OCI-LY3 (cell line): Measurements from ENCODE around the gene TCTN1.

Experiments
- H2AFZ ChIP-seq: fragments of 200-600, 300-600 bp; shearing (Covaris generic); 2 replicates; pipeline ENCODE4 v1.6.0; 2014; ENCODE audit warnings: antibody characterized with exemption, low read depth, low read length
- H3K27ac ChIP-seq: fragments of 200-600, 300-600 bp; sonication (generic); 2 replicates; pipeline ENCODE4 v1.5.1; 2014; ENCODE audit warnings: mild to moderate bottlenecking, low read length, moderate library complexity, mixed read lengths
- H3K27me3 ChIP-seq: fragments of 200-600, 300-600 bp; sonication (generic); 2 replicates; pipeline ENCODE4 v1.6.1; 2014; ENCODE audit warnings: low read depth, low read length, mixed read lengths
- H3K36me3 ChIP-seq: fragments of 200-600, 300-600 bp; sonication (generic); replicated peaks from 2 replicates; pipeline ENCODE3; 2014; ENCODE audit warnings: low read depth, low read length, mixed read lengths
- H3K4me1 ChIP-seq: fragments of 300-600, 200-600 bp; sonication (generic); 2 replicates; pipeline ENCODE4 v1.6.1; 2014; ENCODE audit warnings: low read length, mixed read lengths
- H3K4me2 ChIP-seq: fragments of 200-600, 300-600 bp; sonication (generic); 2 replicates; pipeline ENCODE4 v1.6.1; 2014; ENCODE audit warnings: low read length, mixed read lengths
- H3K4me3 ChIP-seq: fragments of 300-600, 200-600 bp; sonication (generic); 2 replicates; pipeline ENCODE4 v1.5.1; 2014; ENCODE audit warnings: antibody characterized with exemption, mild to moderate bottlenecking, low read length, moderate library complexity
- H3K79me2 ChIP-seq: fragments of 300-600, 200-600 bp; shearing (Covaris generic); 2 replicates; pipeline ENCODE4 v1.6.1; 2014; ENCODE audit warnings: mild to moderate bottlenecking, low read length, mixed read lengths
- H3K9ac ChIP-seq: fragments of 300-600, 200-600 bp; shearing (Covaris generic); 2 replicates; pipeline ENCODE4 v1.6.0; 2014; ENCODE audit warnings: mild to moderate bottlenecking, low read length, moderate library complexity
- H3K9me3 ChIP-seq: fragments of 200-600, 300-600 bp; shearing (Covaris generic); 2 replicates; pipeline ENCODE4 v1.6.1; 2014; ENCODE audit warnings: low read length, mixed read lengths; ENCODE audit not compliant: insufficient read depth
- H4K20me1 ChIP-seq: fragments of 200-600, 300-600 bp; sonication (generic); 2 replicates; pipeline ENCODE4 v1.6.1; 2016; ENCODE audit warnings: low read length, mixed read lengths; ENCODE audit not compliant: insufficient read depth
- EZH2phosphoT487 ChIP-seq: fragments of 200-600 bp; shearing (Covaris generic); IDR thresholded peaks from 2 replicates; pipeline ENCODE4 v1.6.1; 2018; ENCODE audit warnings: antibody characterized with exemption, mixed run types, low read depth
- TF ChIP-seq, protein P1 (sequence below): fragments of 200-600, 300-600 bp; sonication (generic); IDR thresholded peaks from 2 replicates; pipeline ENCODE4 v1.5.1; 2014; ENCODE audit warnings: antibody characterized with exemption, low read length, low read depth

TCTN1 gene

DNA sequence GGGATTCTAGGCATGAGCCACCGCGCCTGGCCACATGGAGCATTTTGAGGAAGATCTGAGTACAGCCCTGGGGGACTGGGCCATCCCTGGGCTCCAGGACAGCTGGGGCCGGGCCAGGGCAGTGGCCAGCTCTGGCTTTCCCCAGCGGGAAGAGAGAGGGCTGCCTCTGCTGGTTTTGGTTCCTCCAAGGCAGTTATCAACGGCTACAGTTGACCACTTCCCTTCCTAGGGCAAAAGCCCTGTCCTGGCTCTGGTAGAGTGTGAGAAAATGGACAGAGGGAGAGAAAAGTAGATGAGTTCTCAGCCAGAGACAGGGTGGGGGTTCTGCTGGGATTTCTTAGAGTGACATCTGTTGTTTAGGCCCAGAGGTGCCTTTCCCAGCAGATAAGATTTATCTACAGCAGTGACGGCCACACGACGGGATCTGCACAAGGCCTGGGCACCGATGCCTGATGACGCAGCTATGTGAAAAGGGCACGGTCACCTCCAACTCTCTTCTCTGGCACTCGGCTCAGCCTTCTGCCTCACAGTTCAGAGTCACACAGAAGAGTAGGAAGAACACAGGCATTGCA, 80.5 kb downstream of the TCTN1 start:
- TF ChIP-seq, protein P1, sequence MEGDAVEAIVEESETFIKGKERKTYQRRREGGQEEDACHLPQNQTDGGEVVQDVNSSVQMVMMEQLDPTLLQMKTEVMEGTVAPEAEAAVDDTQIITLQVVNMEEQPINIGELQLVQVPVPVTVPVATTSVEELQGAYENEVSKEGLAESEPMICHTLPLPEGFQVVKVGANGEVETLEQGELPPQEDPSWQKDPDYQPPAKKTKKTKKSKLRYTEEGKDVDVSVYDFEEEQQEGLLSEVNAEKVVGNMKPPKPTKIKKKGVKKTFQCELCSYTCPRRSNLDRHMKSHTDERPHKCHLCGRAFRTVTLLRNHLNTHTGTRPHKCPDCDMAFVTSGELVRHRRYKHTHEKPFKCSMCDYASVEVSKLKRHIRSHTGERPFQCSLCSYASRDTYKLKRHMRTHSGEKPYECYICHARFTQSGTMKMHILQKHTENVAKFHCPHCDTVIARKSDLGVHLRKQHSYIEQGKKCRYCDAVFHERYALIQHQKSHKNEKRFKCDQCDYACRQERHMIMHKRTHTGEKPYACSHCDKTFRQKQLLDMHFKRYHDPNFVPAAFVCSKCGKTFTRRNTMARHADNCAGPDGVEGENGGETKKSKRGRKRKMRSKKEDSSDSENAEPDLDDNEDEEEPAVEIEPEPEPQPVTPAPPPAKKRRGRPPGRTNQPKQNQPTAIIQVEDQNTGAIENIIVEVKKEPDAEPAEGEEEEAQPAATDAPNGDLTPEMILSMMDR, result no peak
- TF ChIP-seq EZH2phosphoT487, result no peak
- Histone ChIP-seq H2AFZ (no peak overlapping the region), H3K4me1 (peaks cover 39% of the 10 kb centered on the region)

DNA sequence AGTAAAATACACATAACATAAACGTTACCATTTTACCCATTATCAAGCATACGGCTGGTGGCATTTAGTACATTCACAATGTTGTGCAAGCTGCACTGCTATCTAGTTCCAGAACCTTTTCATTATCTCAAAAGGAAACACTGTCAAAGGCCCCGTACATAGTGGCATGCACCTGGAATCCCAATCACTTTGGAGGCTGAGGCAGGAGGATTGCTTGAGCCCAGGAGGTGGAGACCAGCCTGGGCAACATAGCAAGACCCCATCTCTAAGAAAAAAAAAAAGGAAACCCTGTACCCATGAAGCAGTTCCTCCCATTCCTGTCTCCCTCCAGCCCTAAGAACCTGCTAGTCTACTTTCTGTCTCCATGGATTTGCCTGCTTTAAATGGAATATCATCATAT, 82.4 kb downstream of the TCTN1 start:
- H3K9me3 ChIP-seq, result no peaks in the 10 kb centered on the region
- no peaks in the 10 kb centered on the region for H3K27me3 ChIP-seq
- H3K9ac ChIP-seq, result no peak overlapping the region
- no peak overlapping the region for H3K27ac ChIP-seq
- no peak for TF ChIP-seq EZH2phosphoT487
- TF ChIP-seq, protein P1, result no peak
- H4K20me1 ChIP-seq, result no peaks in the 10 kb centered on the region
- no peak overlapping the region for H2AFZ ChIP-seq
- no peaks in the 10 kb centered on the region for H3K79me2 ChIP-seq
- H3K4me3 ChIP-seq, result no peak overlapping the region
- H3K4me1 ChIP-seq, result peaks cover 26% of the 10 kb centered on the region
- H3K4me2 ChIP-seq, result no peak overlapping the region
- H3K36me3 ChIP-seq, result no peaks in the 10 kb centered on the region

More for the DNA sequence above, 80.5 kb downstream of the TCTN1 start:
- Histone ChIP-seq H3K27ac (no peak overlapping the region), H3K4me2 (peak overlapping the region; percentile 17; the same call in 1 of the 2 replicates), H4K20me1 (no peaks in the 10 kb centered on the region), H3K79me2 (no peaks in the 10 kb centered on the region), H3K27me3 (no peaks in the 10 kb centered on the region), H3K9me3 (no peaks in the 10 kb centered on the region), H3K36me3 (no peaks in the 10 kb centered on the region), H3K9ac (no peak overlapping the region), H3K4me3 (no peak overlapping the region)

DNA sequence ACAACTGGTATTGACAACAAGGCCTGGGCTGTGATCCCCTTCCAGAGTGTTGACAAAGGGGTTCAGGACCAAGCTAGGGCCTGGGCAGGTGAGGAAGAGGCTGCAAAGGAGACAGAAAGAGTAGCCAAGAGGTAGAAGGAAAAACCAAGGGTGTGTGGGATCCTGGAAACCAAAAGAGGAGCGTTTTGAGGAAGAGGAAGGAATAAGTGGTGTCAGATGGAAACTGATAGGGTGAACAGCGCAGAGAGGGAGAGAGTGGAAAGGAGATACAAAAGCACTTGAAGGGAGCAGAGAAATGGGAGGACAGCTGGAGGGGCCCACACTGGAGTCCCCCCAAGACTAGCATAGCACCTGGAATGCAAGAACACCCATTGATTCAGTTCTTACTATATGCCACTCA, 83.3 kb downstream of the TCTN1 start:
- Histone ChIP-seq H3K4me2 (no peak overlapping the region), H2AFZ (no peak overlapping the region), H4K20me1 (no peaks in the 10 kb centered on the region), H3K9ac (no peak overlapping the region), H3K4me3 (no peak overlapping the region), H3K27me3 (no peaks in the 10 kb centered on the region), H3K27ac (no peak overlapping the region), H3K79me2 (no peaks in the 10 kb centered on the region), H3K4me1 (peaks cover 23% of the 10 kb centered on the region), H3K36me3 (no peaks in the 10 kb centered on the region), H3K9me3 (no peaks in the 10 kb centered on the region)
- no peak for TF ChIP-seq EZH2phosphoT487
- TF ChIP-seq, protein P1, result no peak

DNA sequence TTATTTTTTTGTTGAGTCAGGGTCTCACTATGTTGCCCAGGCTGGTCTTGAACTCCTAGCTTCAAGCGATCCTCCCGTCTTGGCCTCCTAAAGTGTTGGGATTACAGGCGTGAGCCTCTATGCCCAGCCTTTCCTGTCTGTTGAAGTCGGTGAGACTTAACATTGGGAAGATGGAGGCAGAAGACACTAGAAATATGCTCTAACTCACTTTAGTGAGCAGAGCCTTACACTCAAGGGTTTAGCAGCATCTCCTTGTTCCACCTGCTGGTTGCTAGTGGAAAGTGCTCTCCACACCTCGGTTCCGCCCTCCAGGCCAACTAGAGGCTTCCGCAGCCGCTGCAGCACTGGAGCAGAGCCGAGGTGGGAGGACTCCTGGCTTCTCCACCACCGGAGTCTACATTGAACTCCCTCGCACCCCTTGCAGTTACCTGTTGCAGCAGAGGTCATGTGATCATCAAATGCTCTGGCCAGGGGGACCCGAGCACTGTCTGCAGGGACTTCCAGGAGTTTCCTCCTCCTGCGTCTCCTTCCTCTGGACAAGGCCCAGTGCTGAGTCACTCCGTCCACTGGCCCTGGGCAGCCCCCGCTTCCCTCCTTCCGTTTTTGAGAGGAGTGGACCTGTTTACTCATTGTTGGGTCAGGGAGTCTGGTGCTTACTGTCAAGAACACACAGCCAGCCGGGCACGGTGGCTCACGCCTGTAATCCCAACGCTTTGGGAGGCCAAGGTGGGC, 84.4 kb downstream of the TCTN1 start:
- H3K27me3 ChIP-seq, result no peaks in the 10 kb centered on the region
- H3K79me2 ChIP-seq, result no peaks in the 10 kb centered on the region
- peak overlapping the region; percentile 75 for H3K4me2 ChIP-seq
- no peak overlapping the region; the same call in 1 of the 2 replicates for H3K27ac ChIP-seq
- peak overlapping the region; percentile 58; the same call in 1 of the 2 replicates for H3K9ac ChIP-seq
- H2AFZ ChIP-seq, result peak overlapping the region; percentile 99
- peak overlapping the region; percentile 58 for H3K4me3 ChIP-seq
- no peaks in the 10 kb centered on the region for H4K20me1 ChIP-seq
- H3K4me1 ChIP-seq, result peaks cover 23% of the 10 kb centered on the region
- H3K36me3 ChIP-seq, result no peaks in the 10 kb centered on the region
- TF ChIP-seq, protein P1, result peak; percentile 85
- no peak for TF ChIP-seq EZH2phosphoT487
- H3K9me3 ChIP-seq, result no peaks in the 10 kb centered on the region
